Liver (tissue), 9 donors: ENCODE measurements around the gene TMEM163. TPM values are rescaled to one million over a fixed set of nuclear protein-coding genes. Genes with fewer than 3 reads are reported as not detected.

Experiments
- DNase-seq: peaks from one replicate; pipeline ENCODE4 v3.0.0-alpha.2; 2017; ENCODE audit warnings: low spot score
- H3K27ac ChIP-seq, 2 donors: one replicate each; pipeline ENCODE4 v1.7.0; 2013; ENCODE audit warnings: inconsistent platforms in 2 of 2, low read length in 2 of 2, control low read depth in 1 of 2, low read depth in 1 of 2, mild to moderate bottlenecking in 1 of 2
- H3K27me3 ChIP-seq, 4 donors: one replicate each; pipeline versions ENCODE4 v1.6.1 to v1.7.0; 2013; ENCODE audit warnings: low read length in 3 of 4, inconsistent platforms in 1 of 4, mild to moderate bottlenecking in 1 of 4, moderate library complexity in 1 of 4; ENCODE audit not compliant: control insufficient read depth in 4 of 4, insufficient read depth in 4 of 4
- H3K36me3 ChIP-seq, 4 donors: one replicate each; pipeline versions ENCODE4 v1.6.1 to v1.7.0; 2013; ENCODE audit warnings: low read length in 3 of 4, mild to moderate bottlenecking in 3 of 4, low read depth in 1 of 4, moderate library complexity in 1 of 4; ENCODE audit not compliant: control insufficient read depth in 4 of 4, insufficient read depth in 3 of 4
- H3K4me1 ChIP-seq, 4 donors: one replicate each; pipeline versions ENCODE4 v1.6.1 to v1.7.0; 2013; ENCODE audit warnings: low read length in 3 of 4, mild to moderate bottlenecking in 3 of 4, moderate library complexity in 1 of 4; ENCODE audit not compliant: control insufficient read depth in 4 of 4, insufficient read depth in 4 of 4
- H3K4me3 ChIP-seq, 3 donors: one replicate each; pipeline versions ENCODE4 v1.6.1 to v1.7.0; 2013; ENCODE audit warnings: low read length in 3 of 3, control low read depth in 1 of 3, low read depth in 1 of 3, mild to moderate bottlenecking in 1 of 3
- H3K9ac ChIP-seq, 2 donors: one replicate each; pipeline ENCODE4 v1.7.0; 2013; ENCODE audit warnings: low read length in 2 of 2, mild to moderate bottlenecking in 2 of 2, moderate library complexity in 2 of 2, control low read depth in 1 of 2, low read depth in 1 of 2
- H3K9me3 ChIP-seq, 4 donors: one replicate each; pipeline versions ENCODE4 v1.6.1 to v1.7.0; 2013; ENCODE audit warnings: low read length in 3 of 4; ENCODE audit not compliant: control insufficient read depth in 4 of 4
- ATF3 ChIP-seq: IDR thresholded peaks from 2 replicates; pipeline ENCODE4 v1.6.1; 2016; ENCODE audit warnings: antibody characterized with exemption
- CTCF ChIP-seq: fragments of 150-350 bp; IDR thresholded peaks from 2 replicates; pipeline ENCODE4 v1.5.1; 2017; ENCODE audit warnings: improper control_type of control experiment, low read depth, low read length; ENCODE audit not compliant: missing input control
- FOXA1 ChIP-seq: IDR thresholded peaks from 2 replicates; pipeline ENCODE4 v1.6.1; 2016; ENCODE audit warnings: antibody characterized with exemption
- GABPA ChIP-seq, 2 donors: IDR thresholded peaks in 1 of 2; conservative IDR thresholded peaks in 1 of 2; 2 replicates each; pipeline ENCODE4 v1.6.1; 2016; ENCODE audit warnings: antibody characterized with exemption in 2 of 2, mild to moderate bottlenecking in 1 of 2, moderate library complexity in 1 of 2
- HNF4A ChIP-seq, 2 donors: conservative IDR thresholded peaks; 2 replicates each; pipeline ENCODE4 v1.6.1; 2016; ENCODE audit warnings: antibody characterized with exemption in 2 of 2, mild to moderate bottlenecking in 2 of 2
- RAD21 ChIP-seq, 2 donors: IDR thresholded peaks; 2 replicates each; pipeline ENCODE4 v1.6.1; 2016; ENCODE audit warnings: antibody characterized with exemption in 2 of 2, mild to moderate bottlenecking in 2 of 2
- RXRA ChIP-seq, 2 donors: IDR thresholded peaks; 2 replicates each; pipeline ENCODE4 v1.6.1; 2017 to 2018; ENCODE audit warnings: antibody characterized with exemption in 2 of 2, mild to moderate bottlenecking in 1 of 2
- YY1 ChIP-seq: IDR thresholded peaks from 2 replicates; pipeline ENCODE4 v1.6.1; 2016; ENCODE audit warnings: antibody characterized with exemption, mild to moderate bottlenecking
- WGBS: extraction: QIAGEN DNeasy Blood & Tissue Kit; methylation state at CpG from one replicate; pipeline ENCODE4 v1.1.7; 2013; 5-methylcytosine and 5-hydroxymethylcytosine counted together
- polyA plus RNA-seq, 2 donors: library from polyadenylated mRNA; stranded (reverse) in 1 of 2; unstranded in 1 of 2; fragments of 200-250 nt in 1 of 2; fragments of >200 nt in 1 of 2; fragmentation: Nextera tagmentation in 1 of 2; extraction: Ambion mirVana in 1 of 2; gene quantifications; one replicate each; pipeline versions ENCODE4 v1.2.1 to v1.2.3, GENCODE V29; 2013 to 2015
- total RNA-seq, 2 donors: library from RNA; depleted of rRNA; stranded (reverse); fragments of >200 nt; gene quantifications; one replicate each; pipeline ENCODE4 v1.2.3, GENCODE V29; 2014
- TF ChIP-seq, protein P1 (sequence below): IDR thresholded peaks from 2 replicates; pipeline ENCODE4 v1.6.1; 2016; ENCODE audit warnings: antibody characterized with exemption, mild to moderate bottlenecking
- donor health status: healthy.
- donor health status: healthy.
- donor health status: healthy.
- donor health status: healthy.
- donor health status: healthy.

Gene TMEM163
- total and polyA plus RNA-seq, 4 donors: 0.08 to 0.48 (median 0.25) TPM

DNA sequence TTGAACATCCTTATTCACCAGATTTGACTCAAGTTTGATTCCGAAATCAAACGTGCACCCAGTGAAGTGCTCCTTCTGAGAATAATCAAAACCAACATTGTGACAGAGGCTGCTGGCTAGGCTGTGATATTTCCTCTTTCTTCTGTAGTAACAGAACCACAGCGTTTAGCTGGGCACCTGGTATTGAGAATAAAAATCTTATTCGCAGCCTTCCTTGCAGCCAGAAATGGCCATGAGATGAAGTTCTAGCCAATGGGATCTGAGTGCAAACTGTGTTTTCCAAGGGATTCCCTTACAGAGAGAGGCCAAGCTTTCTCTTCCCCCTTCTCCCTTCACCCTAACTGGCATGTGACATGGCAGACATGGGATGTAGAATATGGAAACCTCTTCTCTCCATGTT, 51.7 kb downstream of the TMEM163 start (continued):
- TF ChIP-seq GABPA (IDR thresholded peaks at IDR 0.05 in 1 of 2, conservative IDR thresholded peaks at IDR 0.05 in 1 of 2) (no peak), HNF4A (conservative IDR thresholded peaks at IDR 0.05) (no peak), FOXA1 (no peak), RXRA (IDR thresholded peaks at IDR 0.05) (no peak)

GRCh38 chr2:134665727-134666506, 52.9 kb downstream of the TMEM163 start:
- no peaks in the 10 kb centered on the region for H3K4me1 ChIP-seq
- TF ChIP-seq, protein P1, sequence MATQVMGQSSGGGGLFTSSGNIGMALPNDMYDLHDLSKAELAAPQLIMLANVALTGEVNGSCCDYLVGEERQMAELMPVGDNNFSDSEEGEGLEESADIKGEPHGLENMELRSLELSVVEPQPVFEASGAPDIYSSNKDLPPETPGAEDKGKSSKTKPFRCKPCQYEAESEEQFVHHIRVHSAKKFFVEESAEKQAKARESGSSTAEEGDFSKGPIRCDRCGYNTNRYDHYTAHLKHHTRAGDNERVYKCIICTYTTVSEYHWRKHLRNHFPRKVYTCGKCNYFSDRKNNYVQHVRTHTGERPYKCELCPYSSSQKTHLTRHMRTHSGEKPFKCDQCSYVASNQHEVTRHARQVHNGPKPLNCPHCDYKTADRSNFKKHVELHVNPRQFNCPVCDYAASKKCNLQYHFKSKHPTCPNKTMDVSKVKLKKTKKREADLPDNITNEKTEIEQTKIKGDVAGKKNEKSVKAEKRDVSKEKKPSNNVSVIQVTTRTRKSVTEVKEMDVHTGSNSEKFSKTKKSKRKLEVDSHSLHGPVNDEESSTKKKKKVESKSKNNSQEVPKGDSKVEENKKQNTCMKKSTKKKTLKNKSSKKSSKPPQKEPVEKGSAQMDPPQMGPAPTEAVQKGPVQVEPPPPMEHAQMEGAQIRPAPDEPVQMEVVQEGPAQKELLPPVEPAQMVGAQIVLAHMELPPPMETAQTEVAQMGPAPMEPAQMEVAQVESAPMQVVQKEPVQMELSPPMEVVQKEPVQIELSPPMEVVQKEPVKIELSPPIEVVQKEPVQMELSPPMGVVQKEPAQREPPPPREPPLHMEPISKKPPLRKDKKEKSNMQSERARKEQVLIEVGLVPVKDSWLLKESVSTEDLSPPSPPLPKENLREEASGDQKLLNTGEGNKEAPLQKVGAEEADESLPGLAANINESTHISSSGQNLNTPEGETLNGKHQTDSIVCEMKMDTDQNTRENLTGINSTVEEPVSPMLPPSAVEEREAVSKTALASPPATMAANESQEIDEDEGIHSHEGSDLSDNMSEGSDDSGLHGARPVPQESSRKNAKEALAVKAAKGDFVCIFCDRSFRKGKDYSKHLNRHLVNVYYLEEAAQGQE: no peak
- no peak for TF ChIP-seq YY1
- WGBS: 73% methylated on average over 7 of the region's 7 CpGs

GRCh38 chr2:134663451-134664450, 55.0 kb downstream of the TMEM163 start:
- Histone ChIP-seq H3K9me3 (no peaks in the 10 kb centered on the region), H3K27me3 (no peaks in the 10 kb centered on the region), H3K4me1 (no peaks in the 10 kb centered on the region), H3K27ac (no peak overlapping the region), H3K4me3 (no peak overlapping the region), H3K36me3 (no peaks in the 10 kb centered on the region), H3K9ac (no peak overlapping the region)
- WGBS: 87% methylated on average over 8 of the region's 8 CpGs
- TF ChIP-seq RAD21 (IDR thresholded peaks at IDR 0.05): no peak
- no peak for TF ChIP-seq HNF4A (conservative IDR thresholded peaks at IDR 0.05)
- no peak for TF ChIP-seq FOXA1
- TF ChIP-seq CTCF: no peak
- no peak for TF ChIP-seq YY1
- TF ChIP-seq ATF3: no peak
- no peak for DNase-seq

More at GRCh38 chr2:134665727-134666506, 52.9 kb downstream of the TMEM163 start:
- Histone ChIP-seq H3K4me3 (no peak overlapping the region), H3K9ac (no peak overlapping the region), H3K27ac (no peak overlapping the region), H3K9me3 (no peaks in the 10 kb centered on the region), H3K27me3 (no peaks in the 10 kb centered on the region), H3K36me3 (no peaks in the 10 kb centered on the region)
- DNase-seq: no peak
